C1 segment of cervical spinal cord (tissue), 14 donors: ENCODE measurements around the gene MMP20.
"Not testable (repeated sequence)": the region's sequence is repeated elsewhere in the genome, so short reads cannot be mapped to it uniquely, and the experiment has no call there.

Source experiments
- DNase-seq, 14 donors: peaks; one replicate each; lab custom pipeline; 2025; lab: John Stamatoyannopoulos, UW

MMP20 gene, protein sequence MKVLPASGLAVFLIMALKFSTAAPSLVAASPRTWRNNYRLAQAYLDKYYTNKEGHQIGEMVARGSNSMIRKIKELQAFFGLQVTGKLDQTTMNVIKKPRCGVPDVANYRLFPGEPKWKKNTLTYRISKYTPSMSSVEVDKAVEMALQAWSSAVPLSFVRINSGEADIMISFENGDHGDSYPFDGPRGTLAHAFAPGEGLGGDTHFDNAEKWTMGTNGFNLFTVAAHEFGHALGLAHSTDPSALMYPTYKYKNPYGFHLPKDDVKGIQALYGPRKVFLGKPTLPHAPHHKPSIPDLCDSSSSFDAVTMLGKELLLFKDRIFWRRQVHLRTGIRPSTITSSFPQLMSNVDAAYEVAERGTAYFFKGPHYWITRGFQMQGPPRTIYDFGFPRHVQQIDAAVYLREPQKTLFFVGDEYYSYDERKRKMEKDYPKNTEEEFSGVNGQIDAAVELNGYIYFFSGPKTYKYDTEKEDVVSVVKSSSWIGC

GRCh38 chr11:102625177-102625576 lies at the start of gene MMP20:
Gene MMP20, minus strand, starts transcription at chr11:102625332. Its CDS starts 13 bp downstream, at chr11:102625319.
- DNase-seq, result no peak

GRCh38 chr11:102669664-102670063 lies 44.5 kb upstream of the MMP20 start:
- DNase-seq, result no peak

DNA sequence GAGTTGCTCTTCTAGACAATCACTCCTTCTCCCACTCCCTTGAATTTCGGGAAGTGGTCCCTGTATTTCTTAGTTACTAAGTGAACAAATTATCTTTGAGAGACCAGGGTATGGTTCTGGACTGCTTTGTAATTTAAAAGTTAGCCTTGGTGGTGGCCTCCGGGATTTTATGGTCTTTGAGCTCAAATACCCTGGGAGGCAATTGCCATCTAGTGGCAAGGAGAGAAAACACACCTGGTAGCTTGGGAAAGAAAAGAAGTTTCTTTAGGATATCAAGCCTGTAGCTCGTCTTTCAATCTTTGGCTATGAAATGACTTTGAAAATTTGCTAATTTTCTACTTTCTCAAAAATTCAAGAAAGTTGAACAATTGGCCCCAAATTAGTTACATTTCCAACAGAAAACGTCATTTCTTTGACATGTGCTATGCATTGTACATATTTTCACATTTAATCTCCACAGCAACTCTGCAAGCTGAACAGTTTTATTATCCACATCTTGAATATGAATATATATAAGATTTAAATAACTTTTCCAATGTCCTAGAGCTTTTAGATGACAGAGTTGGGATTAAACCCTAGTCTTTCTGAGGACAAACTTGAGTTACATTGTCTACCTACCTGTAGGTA lies 41.3 kb upstream of the MMP20 start:
- DNase-seq, result peak in 1 of 14 donors; percentile 21

- no peak for DNase-seq
Measured at GRCh38 chr11:102664001-102664752, 39.0 kb upstream of the MMP20 start.

- DNase-seq, result no peak
Measured at GRCh38 chr11:102662607-102663006, 37.5 kb upstream of the MMP20 start.

GRCh38 chr11:102661040-102661439 lies 35.9 kb upstream of the MMP20 start:
- no peak for DNase-seq

DNA sequence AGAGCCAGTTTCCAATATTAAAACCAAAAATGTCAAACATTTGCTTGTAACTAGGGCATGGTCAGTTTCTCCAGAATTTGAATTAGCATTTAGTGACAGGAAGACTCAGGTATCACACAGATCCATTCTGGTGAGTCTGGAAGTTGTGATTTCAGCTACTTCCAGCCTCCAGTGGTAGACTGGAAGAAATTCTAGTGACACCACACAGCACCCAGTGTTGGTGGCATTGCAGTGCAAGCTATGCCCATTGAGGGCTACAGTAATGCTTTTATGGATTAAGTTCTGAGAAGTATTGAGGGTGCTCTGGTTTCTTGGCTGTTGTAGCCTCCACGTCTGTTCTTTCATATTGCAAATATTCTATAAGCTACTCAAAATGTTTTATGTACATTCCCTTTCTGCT lies 31.4 kb upstream of the MMP20 start:
- DNase-seq, result no peak

DNA sequence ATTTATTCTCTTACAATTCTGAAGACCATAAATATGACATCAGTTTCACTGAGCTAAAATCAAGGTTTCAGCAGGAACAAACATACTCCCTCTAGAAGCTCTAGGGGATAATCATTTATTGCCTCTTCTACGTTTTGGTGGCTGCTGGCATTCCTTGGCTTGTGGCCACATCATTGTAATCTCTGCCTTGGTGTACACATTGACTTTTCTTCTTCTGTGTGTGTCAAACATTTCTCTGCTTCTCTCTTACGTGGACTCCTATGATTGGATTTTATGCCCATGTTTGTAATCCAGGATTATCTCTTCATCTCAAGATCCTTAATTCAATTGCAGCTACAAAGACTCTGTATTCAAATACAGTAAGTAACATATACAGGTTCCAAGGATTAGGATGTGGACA lies 30.4 kb upstream of the MMP20 start:
- DNase-seq, result no peak

DNA sequence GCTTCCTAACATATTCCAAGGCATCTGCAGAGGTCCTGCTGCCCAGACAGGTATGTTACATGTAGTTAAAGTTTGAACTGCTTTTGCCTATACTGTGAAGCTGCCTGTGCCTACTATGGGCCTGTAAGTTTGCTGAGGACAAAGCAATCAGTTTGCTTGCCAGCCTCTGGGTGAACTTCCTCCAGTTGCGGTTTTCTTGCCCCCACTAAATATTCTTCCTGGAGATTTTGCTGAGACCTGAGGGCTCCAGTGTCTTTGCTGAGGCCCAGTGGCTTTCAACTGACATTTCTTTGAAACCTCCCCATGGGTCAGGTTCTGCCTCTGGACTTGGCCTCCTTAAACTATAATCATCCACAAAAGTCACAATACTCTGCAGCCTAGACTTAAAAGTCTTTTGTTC lies 29.6 kb upstream of the MMP20 start:
- DNase-seq, result no peak

- no peak for DNase-seq
Measured at GRCh38 chr11:102653744-102654291, 28.7 kb upstream of the MMP20 start.

DNA sequence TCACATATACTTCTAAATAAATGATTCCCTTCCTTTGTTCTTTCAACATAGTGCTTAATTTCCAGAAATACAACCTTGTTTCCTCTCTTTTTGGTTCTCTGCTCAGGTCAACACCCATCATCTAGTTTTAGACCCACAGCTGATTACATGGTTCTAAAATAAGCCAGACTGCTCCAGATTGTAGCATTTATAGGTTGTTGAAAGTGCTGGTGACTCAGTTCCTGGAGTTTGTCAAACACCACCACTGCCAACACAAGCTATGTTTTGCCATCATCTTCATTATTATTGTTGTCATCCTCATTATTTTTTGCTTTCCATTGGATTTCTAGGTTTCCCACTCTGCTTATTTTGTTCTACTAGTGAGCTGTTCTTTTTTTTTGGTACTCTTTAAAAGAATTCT lies 22.3 kb upstream of the MMP20 start:
- DNase-seq, result no peak

DNA sequence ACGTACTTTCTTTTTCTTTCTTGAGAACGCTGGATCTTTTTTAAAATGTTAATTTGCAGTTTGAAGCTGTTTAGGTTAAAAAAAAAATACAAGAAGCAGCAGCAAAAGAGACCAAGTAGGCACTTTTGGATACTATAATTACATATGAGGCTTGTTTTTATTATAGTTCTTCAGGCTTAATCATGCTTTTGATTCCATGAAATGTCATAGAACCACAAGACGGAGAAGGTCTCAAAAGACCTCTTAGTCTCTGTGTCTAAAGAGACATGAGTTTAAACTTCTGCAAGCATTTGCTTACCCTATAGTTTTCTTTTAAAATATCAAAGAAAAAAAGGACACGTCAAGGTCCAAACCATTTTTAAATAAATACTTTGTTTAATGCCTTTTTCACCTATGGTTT lies 18.8 kb upstream of the MMP20 start:
- no peak for DNase-seq

DNA sequence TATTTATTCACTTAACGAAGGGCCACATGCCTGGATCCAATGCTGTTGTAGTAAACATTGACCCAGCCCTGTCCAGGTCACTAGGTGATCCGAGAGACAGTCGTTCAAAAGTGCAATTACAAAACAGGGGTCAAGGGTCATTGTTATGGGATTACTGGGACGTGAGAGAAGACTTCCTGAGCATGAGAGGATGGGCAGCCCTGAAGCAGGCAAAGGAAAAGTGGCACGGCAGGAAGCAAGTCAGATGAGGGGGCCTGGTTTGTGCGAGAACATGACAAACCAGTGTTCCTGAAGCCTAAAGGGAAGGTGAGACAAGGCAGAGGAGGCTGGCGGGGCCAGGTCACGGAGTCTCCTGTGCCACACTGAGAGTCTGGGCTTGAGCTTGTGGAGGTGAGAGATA lies 15.8 kb upstream of the MMP20 start:
- DNase-seq, result no peak

GRCh38 chr11:102639656-102640055 lies 14.5 kb upstream of the MMP20 start:
- no peak for DNase-seq

DNA sequence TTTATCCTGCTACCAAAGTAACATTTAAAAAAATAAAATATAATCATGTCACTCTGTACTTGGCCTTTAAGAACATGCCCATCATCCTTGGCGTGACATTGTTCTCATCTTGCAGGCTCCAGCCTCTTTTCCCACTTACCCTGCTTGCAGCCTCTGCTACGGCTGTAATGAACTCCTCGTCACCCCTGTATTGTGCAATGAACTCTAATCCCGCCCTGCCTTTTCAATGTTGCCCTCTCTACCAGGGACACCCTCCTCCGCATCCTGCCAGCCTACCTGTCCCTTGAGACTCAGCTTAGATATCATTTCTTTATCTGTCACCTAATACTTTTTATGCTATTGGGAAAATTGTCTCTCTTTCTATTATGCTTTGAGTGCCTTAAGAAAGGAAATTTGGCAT lies 12.6 kb upstream of the MMP20 start:
- DNase-seq, result no peak

- DNase-seq, result no peak
Measured at GRCh38 chr11:102633385-102634026, 8.4 kb upstream of the MMP20 start.

DNA sequence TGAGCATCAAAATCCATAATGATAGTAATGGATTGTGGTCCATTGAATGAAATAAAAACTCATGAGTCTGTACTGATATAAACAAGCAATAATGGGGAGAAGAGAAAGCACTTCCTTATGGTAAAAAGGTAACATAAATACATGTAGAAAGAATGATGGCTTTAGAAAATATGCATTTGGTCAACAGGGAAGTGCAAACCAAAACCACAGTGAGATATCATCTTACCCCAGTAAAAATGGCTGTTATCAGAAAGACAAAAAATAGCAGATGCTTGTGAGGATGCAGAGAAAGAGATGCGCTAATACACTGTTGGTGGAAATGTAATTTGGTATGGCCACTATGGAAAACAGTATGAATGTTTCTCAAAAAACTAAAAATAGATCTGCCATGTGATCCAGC lies 6.9 kb upstream of the MMP20 start:
- DNase-seq, result no peak

- DNase-seq, result no peak
Measured at GRCh38 chr11:102630598-102631448, 5.7 kb upstream of the MMP20 start.

- not testable (repeated sequence) for DNase-seq
Measured at GRCh38 chr11:102629908-102630307, 4.8 kb upstream of the MMP20 start.

- DNase-seq, result no peak
Measured at GRCh38 chr11:102626676-102627075, 1.5 kb upstream of the MMP20 start.

- DNase-seq, result no peak
Measured at GRCh38 chr11:102623998-102624397, 1.1 kb downstream of the MMP20 start.
